Body of pancreas (tissue), 4 donors: Measurements from ENCODE around the gene ZNF570. TPM values are rescaled to one million over a fixed set of nuclear protein-coding genes. Genes with fewer than 3 reads are reported as not detected.

Source experiments
- ATAC-seq: fragments of 150-250 bp; one replicate; pipeline ENCODE4 v1.9.1; 2016
- DNase-seq, 4 donors: peaks; one replicate each; pipeline ENCODE4 v3.0.0-alpha.2; 2019
- H3K27ac ChIP-seq, 4 donors: fragments of 200-600 bp; sonication (generic); 1 replicate in 3 of 4; 2 replicates in 1 of 4; pipeline versions ENCODE4 v1.5.1 to v1.6.1; 2016 to 2019; ENCODE audit warnings: mild to moderate bottlenecking in 1 of 4, mixed read lengths in 1 of 4, moderate library complexity in 1 of 4
- H3K27me3 ChIP-seq, 2 donors: fragments of 200-600 bp; sonication (generic); one replicate each; pipeline ENCODE4 v1.6.0; 2016; ENCODE audit warnings: mild to moderate bottlenecking in 1 of 2
- H3K36me3 ChIP-seq, 2 donors: fragments of 200-600 bp; sonication (generic); replicated peaks in 1 of 2; 2 replicates each; pipeline ENCODE4 v1.5.1; 2016; ENCODE audit warnings: low read depth in 2 of 2; ENCODE audit not compliant: insufficient read depth in 1 of 2
- H3K4me1 ChIP-seq: fragments of 200-600 bp; sonication (generic); one replicate; pipeline ENCODE4 v1.6.0; 2016
- H3K4me3 ChIP-seq, 2 donors: fragments of 200-600 bp; sonication (generic); 1 replicate in 1 of 2; 2 replicates in 1 of 2; pipeline ENCODE4 v1.5.1; 2016 to 2019
- H3K9me3 ChIP-seq, 3 donors: fragments of 200-600 bp; sonication (generic); 1 replicate in 2 of 3; 2 replicates in 1 of 3; pipeline ENCODE4 v1.5.1; 2016
- POLR2A ChIP-seq, 3 donors: fragments of 450-650 bp; IDR thresholded peaks; one replicate each; pipeline ENCODE4 v1.6.1; 2016; ENCODE audit warnings: antibody characterized with exemption in 3 of 3, mild to moderate bottlenecking in 2 of 3
- WGBS, 2 donors: methylation state at CpG; one replicate each; pipeline ENCODE4 v1.1.5; 2017; 5-methylcytosine and 5-hydroxymethylcytosine counted together
- intact Hi-C: fragments of 100-400 bp; cut with DNase I; formaldehyde crosslinking; loops from one replicate; pipeline ENCODE4 v1.15.1; 2023
- total RNA-seq, 2 donors: library from RNA; depleted of rRNA; stranded (reverse); fragments of >200 nt; gene quantifications; one replicate each; pipeline ENCODE4 v1.1.0, GENCODE V29; 2016
- TF ChIP-seq, protein P1 (sequence below), 7 experiments: fragments of 450-650 bp in 4 of 7; fragments of 200-600 bp in 3 of 7; sonication (generic) in 3 of 7; IDR thresholded peaks; one replicate each; pipeline ENCODE4 v1.5.1; 2016 to 2019; ENCODE audit warnings: antibody characterized with exemption in 7 of 7

Gene ZNF570
- total RNA-seq, 2 donors from 2014 or later: 0.99 to 2.9 TPM

DNA sequence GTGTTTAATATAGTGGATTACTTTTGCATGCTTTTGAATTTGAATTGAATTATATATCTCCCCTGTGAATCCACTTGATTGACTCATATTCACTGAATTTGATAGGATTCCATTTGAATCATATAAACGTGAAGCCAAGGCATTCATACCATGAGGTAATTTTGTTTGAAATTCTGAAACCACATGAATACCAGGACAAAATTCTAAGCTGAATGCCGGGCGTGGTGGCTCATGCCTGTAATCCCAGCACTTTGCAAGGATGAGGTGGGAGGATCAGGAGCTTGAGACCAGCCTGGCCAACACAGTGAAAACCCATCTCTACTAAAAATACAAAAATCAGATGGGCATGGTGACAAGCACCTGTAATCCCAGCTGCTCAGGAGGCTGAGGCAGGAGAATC lies 42.0 kb downstream of the ZNF570 start:
- ATAC-seq: no peak
- H3K9me3 ChIP-seq: peaks cover 0 to 22% (median 0%) of the 10 kb centered on the region in 3 donors
- H3K4me3 ChIP-seq: no peak overlapping the region
- DNase-seq: no peak
- intact Hi-C loops: no loop called here
- no peak overlapping the region for H3K27ac ChIP-seq
- peaks cover 9% of the 10 kb centered on the region for H3K4me1 ChIP-seq
- 92 to 95% methylated on average over 3 of the region's 3 CpGs for WGBS, 2 donors
- no peaks in the 10 kb centered on the region for H3K27me3 ChIP-seq
- TF ChIP-seq, protein P1, sequence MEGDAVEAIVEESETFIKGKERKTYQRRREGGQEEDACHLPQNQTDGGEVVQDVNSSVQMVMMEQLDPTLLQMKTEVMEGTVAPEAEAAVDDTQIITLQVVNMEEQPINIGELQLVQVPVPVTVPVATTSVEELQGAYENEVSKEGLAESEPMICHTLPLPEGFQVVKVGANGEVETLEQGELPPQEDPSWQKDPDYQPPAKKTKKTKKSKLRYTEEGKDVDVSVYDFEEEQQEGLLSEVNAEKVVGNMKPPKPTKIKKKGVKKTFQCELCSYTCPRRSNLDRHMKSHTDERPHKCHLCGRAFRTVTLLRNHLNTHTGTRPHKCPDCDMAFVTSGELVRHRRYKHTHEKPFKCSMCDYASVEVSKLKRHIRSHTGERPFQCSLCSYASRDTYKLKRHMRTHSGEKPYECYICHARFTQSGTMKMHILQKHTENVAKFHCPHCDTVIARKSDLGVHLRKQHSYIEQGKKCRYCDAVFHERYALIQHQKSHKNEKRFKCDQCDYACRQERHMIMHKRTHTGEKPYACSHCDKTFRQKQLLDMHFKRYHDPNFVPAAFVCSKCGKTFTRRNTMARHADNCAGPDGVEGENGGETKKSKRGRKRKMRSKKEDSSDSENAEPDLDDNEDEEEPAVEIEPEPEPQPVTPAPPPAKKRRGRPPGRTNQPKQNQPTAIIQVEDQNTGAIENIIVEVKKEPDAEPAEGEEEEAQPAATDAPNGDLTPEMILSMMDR (IDR thresholded peaks at IDR 0.05): no peak
- no peak for TF ChIP-seq POLR2A (IDR thresholded peaks at IDR 0.05)
- H3K36me3 ChIP-seq: no peaks in the 10 kb centered on the region

DNA sequence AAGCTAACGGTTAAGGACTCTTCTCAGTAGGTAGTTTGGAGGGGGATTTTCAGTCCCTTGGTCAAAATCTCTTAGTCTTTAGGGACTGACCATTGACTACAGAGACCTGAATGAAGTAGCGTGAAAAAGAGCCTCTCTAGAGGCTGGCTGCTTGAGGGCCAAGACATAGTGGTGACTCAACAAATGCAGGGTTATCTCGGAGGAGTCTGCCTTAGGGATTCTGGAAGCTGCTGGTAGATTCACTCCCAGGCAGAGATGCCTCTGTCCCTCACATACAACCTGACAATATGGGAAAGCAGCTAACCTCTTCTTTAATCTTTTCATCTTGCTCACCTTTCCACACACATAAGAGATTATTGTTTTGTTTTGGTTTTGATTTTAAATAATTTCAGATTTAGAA lies 42.7 kb downstream of the ZNF570 start:
- no peak for ATAC-seq
- H3K27ac ChIP-seq: no peak overlapping the region
- H3K4me1 ChIP-seq: peaks cover 8% of the 10 kb centered on the region
- no peak overlapping the region for H3K4me3 ChIP-seq
- H3K9me3 ChIP-seq: peaks cover 0 to 24% (median 0%) of the 10 kb centered on the region in 3 donors
- TF ChIP-seq POLR2A (IDR thresholded peaks at IDR 0.05): no peak
- TF ChIP-seq, protein P1 (IDR thresholded peaks at IDR 0.05): no peak
- intact Hi-C loops: no loop called here
- no peaks in the 10 kb centered on the region for H3K27me3 ChIP-seq
- WGBS, 2 donors: 90 to 94% methylated on average over 3 of the region's 3 CpGs
- no peaks in the 10 kb centered on the region for H3K36me3 ChIP-seq
- no peak for DNase-seq

DNA sequence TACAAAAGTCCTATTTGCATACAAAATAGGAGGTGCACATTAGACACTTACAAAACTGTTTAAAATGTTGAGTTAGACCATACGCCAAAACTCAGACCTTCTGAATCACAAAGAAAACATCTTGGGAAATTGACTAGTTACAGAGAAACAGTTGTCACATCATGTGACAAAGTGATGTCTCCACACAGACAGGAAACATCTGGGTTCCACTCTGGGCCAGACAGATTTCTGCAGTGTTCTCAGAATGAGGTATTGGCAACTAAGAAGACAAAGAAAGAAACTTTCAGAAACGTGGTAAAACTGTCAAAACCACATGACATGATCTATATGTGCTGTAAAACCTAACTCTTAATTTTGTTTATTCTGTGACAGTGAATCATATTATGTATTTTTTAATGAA lies 44.2 kb downstream of the ZNF570 start:
- no peaks in the 10 kb centered on the region for H3K36me3 ChIP-seq
- no peak overlapping the region for H3K27ac ChIP-seq
- ATAC-seq (no peak), DNase-seq (no peak)
- peaks cover 0 to 20% (median 0%) of the 10 kb centered on the region in 3 donors for H3K9me3 ChIP-seq
- intact Hi-C loops: no loop called here
- no peak for TF ChIP-seq POLR2A (IDR thresholded peaks at IDR 0.05)
- TF ChIP-seq, protein P1 (IDR thresholded peaks at IDR 0.05): no peak
- no peaks in the 10 kb centered on the region for H3K4me1 ChIP-seq
- no peaks in the 10 kb centered on the region for H3K27me3 ChIP-seq
- no peak overlapping the region for H3K4me3 ChIP-seq
- WGBS, 2 donors: 68 to 76% methylated on average over 2 of the region's 2 CpGs

DNA sequence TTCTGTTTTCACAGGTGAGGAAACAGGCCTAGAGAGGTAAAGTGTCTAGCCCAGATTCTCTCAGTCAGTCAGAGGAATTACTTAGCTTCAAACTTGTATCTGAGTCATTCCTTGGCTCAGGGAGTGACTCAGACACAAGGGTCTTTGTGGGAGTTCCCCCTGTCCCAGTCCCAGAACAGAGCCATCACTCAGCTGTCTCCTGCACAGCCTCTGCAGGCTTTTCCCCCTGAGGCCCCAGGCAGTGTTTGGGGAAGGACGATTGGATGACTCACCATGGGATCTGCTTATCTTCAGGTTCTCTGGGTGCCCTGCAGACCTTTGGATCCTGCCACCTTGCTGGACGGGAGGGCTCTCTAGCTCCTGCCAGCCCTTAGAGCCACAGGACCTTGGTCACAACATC lies 50.7 kb downstream of the ZNF570 start:
- Histone ChIP-seq H3K27ac (no peak overlapping the region), H3K4me3 (no peak overlapping the region), H3K4me1 (no peaks in the 10 kb centered on the region), H3K27me3 (no peaks in the 10 kb centered on the region), H3K9me3 (peaks cover 0 to 46% (median 0%) of the 10 kb centered on the region in 3 donors), H3K36me3 (peaks cover 0 to 3% of the 10 kb centered on the region in 2 donors)
- WGBS, 2 donors: 58% methylated on average over 2 of the region's 2 CpGs; no CpG with 5 or more reads in 1 of the 2 donors
- no peak for TF ChIP-seq POLR2A (IDR thresholded peaks at IDR 0.05)
- TF ChIP-seq, protein P1 (IDR thresholded peaks at IDR 0.05): no peak
- intact Hi-C loops: no loop called here
- DNase-seq (no peak), ATAC-seq (no peak)

DNA sequence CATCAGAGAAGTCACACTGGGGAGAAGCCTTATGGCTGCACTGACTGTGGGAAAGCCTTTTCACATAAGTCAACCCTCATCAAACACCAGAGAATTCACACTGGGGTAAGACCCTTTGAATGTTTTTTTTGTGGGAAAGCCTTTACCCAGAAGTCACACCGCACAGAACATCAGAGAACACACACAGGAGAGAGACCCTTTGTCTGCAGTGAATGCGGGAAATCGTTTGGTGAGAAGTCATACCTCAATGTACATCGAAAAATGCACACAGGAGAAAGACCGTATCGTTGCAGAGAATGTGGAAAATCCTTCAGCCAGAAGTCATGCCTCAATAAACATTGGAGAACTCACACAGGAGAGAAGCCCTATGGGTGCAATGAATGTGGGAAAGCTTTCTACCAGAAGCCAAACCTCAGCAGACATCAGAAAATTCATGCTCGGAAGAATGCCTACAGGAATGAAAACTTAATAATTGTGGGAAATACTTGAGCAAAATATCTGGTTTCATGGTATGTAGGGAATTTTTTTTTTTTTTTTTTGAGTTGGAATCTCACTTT lies 68.3 kb downstream of the ZNF570 start:
- TF ChIP-seq POLR2A (IDR thresholded peaks at IDR 0.05): no peak
- TF ChIP-seq, protein P1 (IDR thresholded peaks at IDR 0.05): no peak
- H3K36me3 ChIP-seq: peaks cover 18 to 22% of the 10 kb centered on the region in 2 donors
- DNase-seq (no peak), ATAC-seq (no peak)
- H3K27me3 ChIP-seq: no peaks in the 10 kb centered on the region
- no peak overlapping the region for H3K27ac ChIP-seq
- H3K4me1 ChIP-seq: no peaks in the 10 kb centered on the region
- 85 to 92% methylated on average over 7 of the region's 7 CpGs for WGBS, 2 donors
- intact Hi-C loops: no loop called here
- no peak overlapping the region for H3K4me3 ChIP-seq
- H3K9me3 ChIP-seq: peaks cover 0 to 71% (median 0%) of the 10 kb centered on the region in 3 donors
